Sigmoid colon (tissue), 4 donors: ENCODE data around the gene MORN4.
"Not testable (repeated sequence)": the region's sequence is repeated elsewhere in the genome, so short reads cannot be mapped to it uniquely, and the experiment has no call there.

Source experiments
- CTCF ChIP-seq, 4 experiments: fragments of 450-650 bp in 3 of 4; fragments of 200-600 bp in 1 of 4; IDR thresholded peaks; one replicate each; pipeline ENCODE4 v1.5.1; 2016 to 2019; ENCODE audit warnings: antibody characterized with exemption in 4 of 4, mild to moderate bottlenecking in 3 of 4, moderate library complexity in 2 of 4
- EP300 ChIP-seq, 4 donors: sonication (generic); formaldehyde crosslinking; IDR thresholded peaks; one replicate each; pipeline ENCODE4 v1.6.1; 2017; ENCODE audit warnings: antibody characterized with exemption in 4 of 4
- POLR2A ChIP-seq, 2 donors: fragments of 450-650 bp; IDR thresholded peaks; one replicate each; pipeline ENCODE4 v1.6.1; 2016; ENCODE audit warnings: antibody characterized with exemption in 2 of 2, mild to moderate bottlenecking in 2 of 2, moderate library complexity in 2 of 2

GRCh38 chr10:97642471-97643159 is 9.3 kb upstream of the MORN4 start:
- not testable (repeated sequence) for TF ChIP-seq CTCF, EP300, POLR2A (IDR thresholded peaks at IDR 0.05)
